C1 segment of cervical spinal cord (tissue), 14 donors: ENCODE measurements around the gene TLNRD1.
A peak's percentile ranks its signal among the peaks of the same experiment; 100 is the strongest.

ENCODE experiments used
- DNase-seq, 14 donors: peaks; one replicate each; lab custom pipeline; 2025; lab: John Stamatoyannopoulos, UW

The TLNRD1 gene

GRCh38 chr15:81001152-81002008 lies 657 bp downstream of the TLNRD1 start:
- DNase-seq = peak in 7 of 14 donors; percentile 22 to 77 (median 55)

DNA sequence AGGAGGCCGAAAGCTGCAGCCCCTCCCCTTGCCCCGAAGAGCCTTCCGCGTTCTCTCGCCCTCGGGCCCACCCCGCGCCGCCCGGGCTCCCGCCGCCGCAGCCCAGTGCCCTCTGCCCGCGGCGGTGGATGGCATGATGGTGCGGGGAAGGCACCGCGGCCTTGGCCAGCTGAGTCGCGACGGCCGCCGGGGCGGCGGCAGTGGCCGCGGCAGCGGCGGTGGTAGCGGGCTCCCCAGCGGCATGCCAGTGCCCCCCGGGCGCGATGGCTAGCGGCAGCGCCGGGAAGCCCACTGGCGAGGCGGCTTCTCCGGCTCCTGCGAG lies 1.2 kb downstream of the TLNRD1 start:
- DNase-seq = no peak

GRCh38 chr15:81002331-81003096 lies 1.8 kb downstream of the TLNRD1 start:
- DNase-seq = no peak

GRCh38 chr15:81003097-81003350 lies 2.3 kb downstream of the TLNRD1 start:
- DNase-seq = no peak

DNA sequence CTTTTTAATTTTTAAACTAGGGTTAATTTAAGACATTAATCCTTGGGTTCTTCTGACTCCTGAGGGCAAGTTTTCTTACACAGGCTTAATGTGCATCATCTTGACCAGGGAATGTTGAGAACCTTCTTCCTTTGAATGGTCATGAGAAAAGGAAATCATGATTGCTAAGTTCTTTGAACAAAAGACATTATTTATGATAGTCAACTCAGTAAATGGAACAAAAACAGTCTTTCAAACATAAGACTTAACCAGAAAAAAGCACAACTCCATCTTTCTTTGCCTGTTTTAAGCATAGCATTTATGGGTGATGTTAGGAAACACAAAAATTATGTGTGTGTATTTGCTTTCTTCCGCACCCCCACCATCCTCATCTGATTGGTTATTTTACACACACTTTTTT lies 5.4 kb downstream of the TLNRD1 start:
- no peak for DNase-seq

DNA sequence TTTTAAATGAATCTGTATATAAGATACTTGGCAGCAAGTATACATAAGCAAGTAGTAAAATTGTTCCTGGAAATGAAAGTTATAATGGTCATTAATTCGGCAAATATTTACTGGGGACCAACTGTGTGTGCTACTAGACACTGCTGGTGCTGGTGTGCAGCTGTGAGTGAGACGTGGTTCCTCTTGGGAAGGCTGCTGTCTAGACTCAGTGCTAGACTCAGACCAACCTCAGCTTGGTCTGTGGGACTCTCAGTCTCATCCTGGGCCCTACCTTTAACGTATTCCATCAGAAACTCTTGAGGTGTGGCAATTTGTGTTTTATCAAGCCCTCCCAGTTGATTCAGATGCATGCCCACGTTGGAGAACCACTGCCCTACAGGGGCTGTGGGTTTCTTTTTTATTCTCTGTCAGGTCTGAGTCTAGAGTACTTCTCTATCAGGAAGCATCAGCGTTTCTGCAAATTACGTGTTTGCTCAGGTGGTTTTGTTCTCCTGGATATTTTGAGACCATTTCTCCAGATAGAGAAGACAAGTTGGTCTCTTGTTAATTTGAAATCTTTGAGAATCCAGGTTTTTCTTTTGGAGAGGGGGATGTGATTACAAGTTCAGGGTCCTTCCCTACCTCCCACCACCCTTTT lies 6.8 kb downstream of the TLNRD1 start:
- DNase-seq = no peak

DNA sequence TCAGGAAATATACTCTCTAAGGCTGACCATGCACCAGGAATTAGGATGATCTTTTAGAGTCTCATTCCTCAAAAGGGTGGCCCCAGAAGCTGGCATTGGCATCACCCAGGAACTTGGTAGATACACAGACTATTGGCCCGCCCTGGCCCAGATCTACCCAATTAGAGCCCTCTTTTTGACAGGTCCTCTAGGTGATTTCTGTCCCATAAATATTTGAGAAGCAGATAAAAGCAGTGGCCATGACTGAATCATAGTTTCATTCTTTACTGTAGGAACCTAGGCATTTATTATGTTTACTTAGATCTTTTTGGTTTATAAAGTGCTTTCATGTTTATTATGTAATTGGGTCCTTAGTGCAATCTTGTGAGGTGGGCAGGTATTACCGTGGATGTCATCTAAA lies 7.6 kb downstream of the TLNRD1 start:
- DNase-seq = no peak

DNA sequence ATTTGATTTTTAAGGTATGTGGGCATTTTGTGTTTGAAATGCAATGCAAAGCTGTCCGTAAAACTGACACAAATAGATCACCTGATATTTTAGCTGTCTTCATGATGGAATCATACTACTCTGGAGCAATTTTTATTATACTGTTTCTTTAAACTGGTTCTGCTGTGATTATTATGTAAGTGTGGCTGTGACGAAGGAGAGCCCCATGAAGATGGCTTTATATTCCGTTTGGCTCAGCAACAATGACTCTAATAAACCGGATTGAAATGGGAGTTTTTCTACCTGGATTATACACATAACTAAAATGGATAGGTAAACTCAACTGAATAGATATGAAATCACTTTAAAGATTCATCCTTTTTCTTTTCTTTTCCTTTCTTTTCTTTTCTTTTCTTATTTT lies 9.4 kb downstream of the TLNRD1 start:
- peak in 1 of 14 donors; percentile 55 for DNase-seq

GRCh38 chr15:81011593-81011992 lies 10.9 kb downstream of the TLNRD1 start:
- DNase-seq = no peak

- no peak for DNase-seq
Observed at GRCh38 chr15:81012588-81012987, 11.9 kb downstream of the TLNRD1 start.

DNA sequence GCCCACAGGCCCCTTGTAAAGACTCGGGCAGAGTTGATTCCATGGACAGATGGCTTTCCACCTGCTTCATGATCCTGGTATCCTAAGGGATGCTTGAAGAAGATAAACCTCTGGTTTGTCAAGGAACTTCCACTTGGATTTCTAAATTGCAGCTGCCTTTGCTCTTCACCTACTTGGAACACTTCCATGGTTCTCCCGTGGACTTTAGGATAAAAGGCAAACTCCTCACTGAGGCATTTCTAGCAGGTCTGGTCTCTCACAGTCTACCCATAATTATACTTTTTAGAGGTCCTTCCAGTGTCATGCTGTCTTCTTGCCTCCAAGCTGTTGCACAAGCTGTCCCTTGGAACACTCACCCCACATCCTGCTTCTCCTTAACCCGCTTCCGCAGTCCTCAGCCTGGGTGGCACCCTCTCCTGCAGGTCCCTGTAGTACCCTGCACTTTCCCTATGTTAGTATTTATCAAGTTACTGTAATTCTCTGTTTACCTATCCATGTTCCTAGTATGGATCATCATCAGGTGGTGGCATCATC lies 12.7 kb downstream of the TLNRD1 start:
- DNase-seq = peak in 1 of 14 donors; percentile 64

DNA sequence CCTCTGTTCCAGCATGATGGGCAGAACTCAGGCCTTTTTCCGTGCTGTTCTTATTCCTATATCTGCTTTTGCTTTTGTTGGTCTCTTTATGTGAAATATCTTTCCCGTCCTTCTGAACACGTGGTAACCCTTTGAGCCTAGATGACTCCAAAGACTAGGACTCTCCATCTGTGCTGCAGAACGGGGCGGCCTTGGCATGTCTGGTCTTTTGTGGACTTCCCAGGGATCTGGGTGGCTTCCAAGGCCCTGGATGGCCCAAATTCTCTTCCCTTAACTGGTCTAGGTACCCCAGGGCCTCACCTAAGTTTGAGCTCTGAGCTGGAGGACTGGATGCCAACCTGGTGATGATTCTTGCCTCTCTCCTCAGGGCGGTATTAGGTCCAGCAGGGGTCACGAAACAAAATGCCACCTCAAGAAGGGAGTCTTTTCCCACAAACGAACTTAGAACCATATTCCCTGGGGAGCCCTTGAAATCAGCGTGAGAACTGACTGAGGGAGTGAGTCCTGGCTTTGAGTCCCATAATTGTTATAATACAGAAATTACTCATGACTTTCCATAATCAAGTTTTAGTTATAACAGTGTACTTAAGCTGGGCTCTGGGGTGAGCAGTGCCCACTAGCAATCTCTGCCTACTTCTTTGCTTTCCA lies 13.8 kb downstream of the TLNRD1 start:
- peak in 1 of 14 donors; percentile 72 for DNase-seq

- DNase-seq = peak in 11 of 14 donors; percentile 17 to 75 (median 63)
Observed at GRCh38 chr15:81015621-81016488, 15.1 kb downstream of the TLNRD1 start.

- DNase-seq = peak in 1 of 14 donors; percentile 42
Observed at GRCh38 chr15:81016489-81017068, 15.9 kb downstream of the TLNRD1 start.

DNA sequence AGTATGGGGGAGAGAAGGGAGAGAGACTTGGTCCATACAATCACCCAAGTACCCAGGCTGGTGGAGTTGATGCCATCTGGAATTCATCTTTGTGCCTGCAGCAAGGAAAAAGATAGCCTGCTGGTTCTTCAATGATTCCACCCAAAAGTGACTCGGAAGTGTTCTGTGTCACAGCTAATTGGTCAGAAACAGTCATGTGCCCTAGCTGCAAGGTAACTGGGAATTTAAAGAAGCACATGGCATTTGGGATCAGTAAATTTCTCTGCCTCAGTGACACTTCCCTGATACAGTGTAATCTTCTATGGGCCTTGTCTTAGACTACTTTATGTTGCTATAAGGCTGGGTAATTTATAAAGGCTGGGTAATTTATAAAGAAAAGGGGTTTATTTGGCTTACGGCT lies 17.5 kb downstream of the TLNRD1 start:
- DNase-seq = no peak

- DNase-seq = peak in 1 of 14 donors; percentile 67
Observed at GRCh38 chr15:81021321-81021720, 20.6 kb downstream of the TLNRD1 start.

GRCh38 chr15:81023483-81024264 lies 23.0 kb downstream of the TLNRD1 start:
- peak in 12 of 14 donors; percentile 37 to 88 (median 67) for DNase-seq

DNA sequence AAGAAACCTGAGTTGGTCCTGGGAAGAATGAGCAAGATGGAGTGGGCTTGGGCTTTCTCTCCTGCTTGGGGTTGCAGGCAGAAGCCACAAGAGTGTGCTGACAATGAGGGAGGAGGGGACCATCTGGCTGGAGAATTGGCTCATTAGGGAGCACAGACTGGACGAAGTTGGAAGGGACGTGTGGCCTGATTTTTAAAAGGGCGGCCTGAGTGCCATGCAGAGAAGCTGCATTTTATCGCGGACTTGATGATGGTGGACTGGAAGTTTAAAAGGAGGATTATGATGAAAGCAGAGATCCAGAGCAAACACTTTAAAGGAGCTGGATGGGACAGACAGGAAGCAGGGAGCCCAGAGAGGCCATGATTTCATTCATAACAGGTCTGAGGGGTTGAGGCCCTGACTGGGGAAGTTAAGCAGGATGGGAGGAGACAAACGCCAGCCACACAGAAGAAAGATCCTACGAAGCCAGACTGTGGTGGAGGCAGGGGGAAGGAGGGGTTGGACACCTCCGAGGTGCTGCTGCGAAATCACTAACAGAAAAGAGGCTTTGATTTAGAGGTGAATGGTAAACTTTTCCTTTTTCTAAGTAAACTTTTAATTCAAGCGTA lies 23.6 kb downstream of the TLNRD1 start:
- DNase-seq = peak in 3 of 14 donors; percentile 33 to 83 (median 33)

GRCh38 chr15:81024936-81025335 lies 24.2 kb downstream of the TLNRD1 start:
- DNase-seq = no peak
